ENCODE results near the gene EXOSC10.

DNA sequence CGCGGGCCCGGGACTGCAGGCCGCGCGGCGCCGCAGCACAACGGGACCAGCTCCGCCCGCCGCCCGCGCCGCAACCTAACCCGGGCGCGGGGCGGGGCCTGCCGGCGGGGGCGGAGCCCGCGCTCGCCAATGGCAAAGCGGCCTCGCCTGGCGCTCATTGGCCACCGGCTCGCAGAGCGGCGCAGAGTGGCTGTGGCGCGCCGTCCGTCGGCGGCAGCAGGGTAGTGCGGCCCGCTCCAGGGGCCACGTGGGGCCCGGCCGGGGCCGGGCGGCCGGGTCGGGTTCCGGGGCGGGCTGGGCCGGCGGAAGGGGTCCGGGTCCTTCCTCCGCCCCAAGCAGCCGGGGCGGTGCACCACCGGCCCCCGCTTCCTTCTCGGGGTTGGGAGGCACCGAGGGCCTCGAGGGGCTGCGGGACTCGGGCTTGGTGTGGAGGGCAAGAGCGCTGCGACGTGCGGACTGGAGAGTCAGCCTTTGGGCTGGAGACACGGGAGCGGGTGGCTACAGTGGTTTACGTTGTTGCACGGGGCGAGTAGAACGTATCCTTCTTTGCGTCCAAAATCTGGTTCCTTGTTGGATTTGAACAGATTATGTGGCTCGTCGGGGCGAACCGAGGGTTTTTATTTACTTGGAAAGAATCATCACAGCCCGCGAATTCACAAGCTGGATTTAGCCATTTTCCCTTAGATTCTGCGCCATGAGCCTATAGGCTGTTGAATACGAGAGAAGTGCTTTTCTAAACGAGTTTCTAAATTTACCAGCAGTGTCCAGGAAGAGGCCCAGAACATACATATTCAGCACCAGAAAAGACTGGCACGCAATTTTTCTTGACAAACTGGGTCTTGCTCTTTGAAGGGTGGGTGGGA, 39.5 kb downstream of the EXOSC10 start, which contains the start of gene SRM:
- TF ChIP-seq POLR2A (IDR thresholded peaks at IDR 0.05; ENCODE audit: low read depth, low read length) (peak; percentile 82), POLR2AphosphoS5 (IDR thresholded peaks at IDR 0.05; ENCODE audit: low read depth, low read length) (peak; percentile 2; the same call in 1 of the 2 replicates), TAF1 (IDR thresholded peaks at IDR 0.05; ENCODE audit: low read depth, low read length) (peak; percentile 54; the same call in 1 of the 2 replicates), SPI1 (IDR thresholded peaks at IDR 0.05; ENCODE audit: low read depth, low read length) (no peak), PAX5 (IDR thresholded peaks at IDR 0.05; ENCODE audit: insufficient read depth, low read length, severe bottlenecking) (no peak), POU2F2 (IDR thresholded peaks at IDR 0.05; ENCODE audit: low read depth, low read length) (peak; percentile 58; the same call in 1 of the 2 replicates)

Measured in GM12891 (cell line).